T-cell (primary cell): Measurements from ENCODE around the gene MYCBP. TPM values are rescaled to one million over a fixed set of nuclear protein-coding genes. Genes with fewer than 3 reads are reported as not detected.
"Not testable (repeated sequence)": the region's sequence is repeated elsewhere in the genome, so short reads cannot be mapped to it uniquely, and the experiment has no call there.

ENCODE experiments used
- ATAC-seq, 4 experiments: fragments of 200-7000 bp in 3 of 4; fragments of 150-1000 bp in 1 of 4; cut with Tn5 transposase; replicated peaks in 1 of 4; 1 replicate in 3 of 4; 2 replicates in 1 of 4; pipeline ENCODE4 v1.10.0; 2021; ENCODE audit warnings: moderate library complexity in 3 of 4, mild to moderate bottlenecking in 2 of 4, moderate number of reproducible peaks in 1 of 4
- CTCF ChIA-PET, 2 donors: fragments of 300-600 bp; sonication (Branson Sonifier 250); formaldehyde crosslinking; loops; one replicate each; lab custom pipeline; 2022; ENCODE audit warnings: antibody characterized with exemption in 2 of 2; lab: Charles Lee
- POLR2A ChIA-PET, 2 donors: fragments of 300-600 bp; sonication (Branson Sonifier 250); formaldehyde crosslinking; loops; one replicate each; lab custom pipeline; 2022; ENCODE audit warnings: antibody characterized with exemption in 2 of 2; lab: Charles Lee
- DNase-seq, 35 experiments: peaks; one replicate each; pipeline versions ENCODE4 v3.0.0 to v3.0.0-alpha.2; 2013 to 2023
- H3K27ac ChIP-seq: one replicate; pipeline ENCODE4 v1.5.1; 2013; ENCODE audit warnings: low read length
- H3K27me3 ChIP-seq, 2 experiments: replicated peaks in 1 of 2; 1 replicate in 1 of 2; 2 replicates in 1 of 2; pipeline versions ENCODE4 v1.6.1 to v1.7.0; 2013; ENCODE audit warnings: low read length in 1 of 2, mixed read lengths in 1 of 2; ENCODE audit not compliant: control insufficient read depth in 2 of 2, insufficient read depth in 2 of 2; ENCODE audit errors: extremely low read depth in 1 of 2
- H3K36me3 ChIP-seq, 2 donors: 1 replicate in 1 of 2; 2 replicates in 1 of 2; pipeline versions ENCODE4 v1.6.1 to v1.7.0; 2013; ENCODE audit warnings: low read length in 1 of 2; ENCODE audit not compliant: control insufficient read depth in 2 of 2, insufficient read depth in 1 of 2; ENCODE audit errors: extremely low read depth in 1 of 2
- H3K4me1 ChIP-seq, 2 experiments: 1 replicate in 1 of 2; 2 replicates in 1 of 2; pipeline versions ENCODE4 v1.6.1 to v1.7.0; 2013; ENCODE audit warnings: low read length in 2 of 2, mixed read lengths in 1 of 2; ENCODE audit not compliant: insufficient read depth in 2 of 2, control insufficient read depth in 1 of 2; ENCODE audit errors: extremely low read depth in 1 of 2
- H3K4me3 ChIP-seq, 2 donors: 1 replicate in 1 of 2; 2 replicates in 1 of 2; pipeline versions ENCODE4 v1.5.1 to v1.7.0; 2013; ENCODE audit warnings: mild to moderate bottlenecking in 2 of 2, low read length in 1 of 2, moderate library complexity in 1 of 2; ENCODE audit not compliant: control insufficient read depth in 1 of 2; ENCODE audit errors: extremely low read depth in 1 of 2
- H3K9me3 ChIP-seq: 2 replicates; pipeline ENCODE4 v1.7.0; 2013
- H3K27ac Mint-ChIP-seq, 2 donors: one replicate each; pipeline ENCODE4 v1.8.0; 2020 to 2021; ENCODE audit warnings: mild to moderate bottlenecking in 2 of 2, mixed read lengths in 2 of 2
- H3K27me3 Mint-ChIP-seq, 2 donors: one replicate each; pipeline ENCODE4 v1.8.0; 2021 to 2022; ENCODE audit warnings: mixed read lengths in 2 of 2
- H3K36me3 Mint-ChIP-seq: one replicate; pipeline ENCODE4 v1.8.0; 2021; ENCODE audit warnings: mixed read lengths
- H3K4me1 Mint-ChIP-seq, 3 donors: one replicate each; pipeline ENCODE4 v1.8.0; 2020 to 2022; ENCODE audit warnings: mixed read lengths in 3 of 3, mild to moderate bottlenecking in 1 of 3
- H3K4me3 Mint-ChIP-seq, 3 donors: one replicate each; pipeline ENCODE4 v1.8.0; 2020 to 2022; ENCODE audit warnings: mild to moderate bottlenecking in 3 of 3, mixed read lengths in 3 of 3, moderate library complexity in 3 of 3
- H3K9me3 Mint-ChIP-seq, 3 donors: one replicate each; pipeline ENCODE4 v1.8.0; 2020 to 2022; ENCODE audit warnings: mixed read lengths in 3 of 3
- WGBS: methylation state at CpG from one replicate; pipeline ENCODE4 v1.1.5; 2013; ENCODE audit warnings: missing lambda C conversion rate; ENCODE audit not compliant: insufficient coverage; 5-methylcytosine and 5-hydroxymethylcytosine counted together
- total RNA-seq, 35 experiments: library from RNA in 6 of 35; stranded (reverse) in 6 of 35; fragments of 120-200 nt in 1 of 35; gene quantifications; one replicate each; pipeline versions ENCODE4 v1.2.1 to v1.2.4 and lab custom pipeline; 2013 to 2026

The MYCBP gene
- total RNA-seq, 5 donors from 2014 or later (not counting 1 experiment from before 2014, with no cell fraction given): 7.0 to 19.4 (median 17.2) TPM

GRCh38 chr1:38914908-38915307 lies 41.8 kb upstream of the MYCBP start:
- CTCF ChIA-PET, H3K36me3 Mint-ChIP-seq, H3K27ac Mint-ChIP-seq: not testable (repeated sequence)

GRCh38 chr1:38908821-38909220 lies 35.7 kb upstream of the MYCBP start:
- DNase-seq (no peak), ATAC-seq (no peak)
- Mint-ChIP-seq H3K27me3 (no peaks in the 10 kb centered on the region), H3K36me3 (no peaks in the 10 kb centered on the region), H3K4me1 (no peaks in the 10 kb centered on the region), H3K9me3 (peaks cover 0 to 4% (median 0%) of the 10 kb centered on the region in 3 donors), H3K4me3 (no peak overlapping the region), H3K27ac (no peak overlapping the region)
- Histone ChIP-seq H3K4me3 (no peak overlapping the region), H3K4me1 (no peaks in the 10 kb centered on the region), H3K27ac (no peak overlapping the region), H3K36me3 (no peaks in the 10 kb centered on the region), H3K27me3 (no peaks in the 10 kb centered on the region), H3K9me3 (no peaks in the 10 kb centered on the region)
- POLR2A ChIA-PET: interaction anchor here in 1 of 2 donors (0.6 kb wide), 1 partner anchor 50 kb away, joined by 11 read pairs; no protein-coding TSS in a partner anchor
- CTCF ChIA-PET: interaction anchor here in 1 of 2 donors (0.6 kb wide), 1 partner anchor 92 kb away, joined by 3 read pairs; no protein-coding TSS in a partner anchor
- WGBS: 94% methylated on average over 8 of the region's 13 CpGs

More at GRCh38 chr1:38914908-38915307, 41.8 kb upstream of the MYCBP start:
- DNase-seq, H3K4me3 Mint-ChIP-seq, H3K36me3 ChIP-seq, H3K4me1 ChIP-seq, H3K4me1 Mint-ChIP-seq, H3K4me3 ChIP-seq, H3K27ac ChIP-seq, ATAC-seq, H3K27me3 Mint-ChIP-seq, H3K27me3 ChIP-seq, H3K9me3 Mint-ChIP-seq, H3K9me3 ChIP-seq, POLR2A ChIA-PET: not testable (repeated sequence)
- WGBS: 100% methylated on average over 4 of the region's 8 CpGs

- Mint-ChIP-seq H3K9me3 (peaks cover 0 to 4% (median 0%) of the 10 kb centered on the region in 3 donors), H3K27ac (no peak overlapping the region), H3K36me3 (no peaks in the 10 kb centered on the region), H3K27me3 (no peaks in the 10 kb centered on the region), H3K4me1 (no peaks in the 10 kb centered on the region), H3K4me3 (no peak overlapping the region)
- Histone ChIP-seq H3K36me3 (no peaks in the 10 kb centered on the region), H3K9me3 (no peaks in the 10 kb centered on the region), H3K4me3 (no peak overlapping the region), H3K4me1 (no peaks in the 10 kb centered on the region), H3K27ac (no peak overlapping the region), H3K27me3 (no peaks in the 10 kb centered on the region)
- ChIA-PET POLR2A (no interaction called here), CTCF (no interaction called here)
- no CpG with 5 or more reads among the region's 2 CpGs for WGBS
- DNase-seq (no peak), ATAC-seq (no peak)
These were observed 32.8 kb upstream of the MYCBP start for GRCh38 chr1:38905985-38906384.

GRCh38 chr1:38899560-38899959 lies 26.4 kb upstream of the MYCBP start:
- Mint-ChIP-seq H3K36me3 (no peaks in the 10 kb centered on the region), H3K4me1 (no peaks in the 10 kb centered on the region), H3K4me3 (no peak overlapping the region), H3K9me3 (no peaks in the 10 kb centered on the region), H3K27ac (no peak overlapping the region), H3K27me3 (no peaks in the 10 kb centered on the region)
- POLR2A ChIA-PET: no interaction called here
- 73% methylated on average over 3 of the region's 4 CpGs for WGBS
- Histone ChIP-seq H3K9me3 (no peaks in the 10 kb centered on the region), H3K4me3 (no peak overlapping the region), H3K27me3 (peaks cover 0 to 6% of the 10 kb centered on the region in 2 experiments), H3K36me3 (no peaks in the 10 kb centered on the region), H3K27ac (no peak overlapping the region), H3K4me1 (no peaks in the 10 kb centered on the region)
- CTCF ChIA-PET: no interaction called here
- ATAC-seq (no peak), DNase-seq (no peak)

- Mint-ChIP-seq H3K27ac (no peak overlapping the region), H3K4me1 (no peaks in the 10 kb centered on the region), H3K4me3 (no peak overlapping the region), H3K9me3 (no peaks in the 10 kb centered on the region), H3K36me3 (no peaks in the 10 kb centered on the region), H3K27me3 (no peaks in the 10 kb centered on the region)
- no peak for DNase-seq
- CTCF ChIA-PET: no interaction called here
- Histone ChIP-seq H3K9me3 (no peaks in the 10 kb centered on the region), H3K27ac (no peak overlapping the region), H3K4me3 (no peak overlapping the region), H3K27me3 (peaks cover 0 to 6% of the 10 kb centered on the region in 2 experiments), H3K4me1 (no peaks in the 10 kb centered on the region), H3K36me3 (no peaks in the 10 kb centered on the region)
- ATAC-seq: no peak
- POLR2A ChIA-PET: no interaction called here
These were observed 25.6 kb upstream of the MYCBP start for GRCh38 chr1:38898653-38899230.

GRCh38 chr1:38896169-38896568 lies 23.0 kb upstream of the MYCBP start:
- H3K27me3 ChIP-seq: peaks cover 0 to 6% of the 10 kb centered on the region in 2 experiments
- Mint-ChIP-seq H3K4me3 (no peak overlapping the region), H3K9me3 (no peaks in the 10 kb centered on the region), H3K36me3 (no peaks in the 10 kb centered on the region), H3K27ac (no peak overlapping the region), H3K27me3 (no peaks in the 10 kb centered on the region), H3K4me1 (peaks cover 0 to 7% (median 0%) of the 10 kb centered on the region in 3 donors)
- H3K27ac ChIP-seq: no peak overlapping the region
- ChIA-PET POLR2A (interaction anchor here in 1 of 2 donors (0.5 kb wide), 1 partner anchor 93 kb away, joined by 4 read pairs; no protein-coding TSS in a partner anchor), CTCF (no interaction called here)
- H3K4me1 ChIP-seq: no peaks in the 10 kb centered on the region
- H3K36me3 ChIP-seq: no peaks in the 10 kb centered on the region
- ATAC-seq (no peak), DNase-seq (no peak)
- H3K4me3 ChIP-seq: no peak overlapping the region
- H3K9me3 ChIP-seq: no peaks in the 10 kb centered on the region
- no CpG with 5 or more reads among the region's 2 CpGs for WGBS
